Measurements from ENCODE around the gene USP4. TPM values are rescaled to one million over a fixed set of nuclear protein-coding genes. Genes with fewer than 3 reads are reported as not detected.

The USP4 gene
- total and polyA plus RNA-seq, 2 experiments from 2014 or later: 11.2 to 50.9 TPM

DNA sequence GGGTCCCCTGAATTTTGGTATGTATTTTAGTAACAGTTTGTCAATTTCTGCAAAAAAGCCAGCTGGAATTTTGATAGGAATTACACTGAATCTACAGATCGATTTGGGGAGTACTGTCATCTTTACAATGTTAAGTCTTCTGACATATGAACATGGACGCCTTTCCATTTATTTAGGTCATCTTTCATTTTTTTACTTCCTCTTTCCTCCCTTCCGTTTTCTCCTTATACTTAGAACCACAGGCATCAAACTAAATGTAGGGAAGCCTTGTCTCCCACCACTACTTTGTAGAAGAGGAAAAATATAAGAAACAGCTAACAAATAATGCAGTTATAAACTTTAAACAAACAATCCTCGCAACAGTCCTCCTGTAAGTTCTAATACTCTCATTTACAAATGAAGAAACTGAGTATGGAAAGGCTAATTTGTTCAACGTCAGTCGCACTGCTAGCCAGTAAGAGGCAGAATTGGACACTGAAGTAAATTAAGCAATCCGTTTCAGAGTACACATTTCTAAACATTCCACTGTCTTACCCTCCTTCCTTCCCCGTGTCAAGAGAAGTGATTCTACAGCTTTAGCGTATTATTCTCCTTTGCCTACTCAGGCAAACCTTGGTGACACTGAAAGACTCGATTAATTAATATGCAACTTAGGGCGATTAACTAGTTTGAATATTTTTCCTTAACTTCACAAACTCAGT is 46.4 kb upstream of the USP4 start:
- Histone ChIP-seq H3F3A (ENCODE audit: insufficient read depth) (peaks cover 40% of the 10 kb centered on the region), H3K4me3 (no peak overlapping the region), H3K36me3 (ENCODE audit: low read depth) (0 out of 2 replicates have a peak, but pooled peaks cover 3% of the 10 kb centered on the region), H3K79me2 (ENCODE audit: insufficient read depth) (peaks cover 100% of the 10 kb centered on the region), H2AFZ (no peak overlapping the region), H3K27me3 (replicated peaks; ENCODE audit: insufficient read depth) (no peaks in the 10 kb centered on the region), H3K9me2 (ENCODE audit: insufficient read depth) (no peaks in the 10 kb centered on the region), H3K4me2 (ENCODE audit: unreplicated experiment) (no peak overlapping the region), H3K9me3 (ENCODE audit: low read depth) (no peaks in the 10 kb centered on the region), H3K4me1 (ENCODE audit: insufficient read depth) (peaks cover 10% of the 10 kb centered on the region), H4K20me1 (ENCODE audit: insufficient read depth) (peaks cover 43% of the 10 kb centered on the region), H3K9ac (no peak overlapping the region), H3K27ac (peak overlapping the region; percentile 3; the same call in 1 of the 2 replicates)
- TF ChIP-seq EZH2phosphoT487 (IDR thresholded peaks at IDR 0.05; ENCODE audit: insufficient read depth, low read depth): no peak
- no peak for TF ChIP-seq EZH2 (IDR thresholded peaks at IDR 0.05; ENCODE audit: insufficient read depth, poor library complexity, severe bottlenecking)
- DNase-seq: no peak
- in situ Hi-C loops (cut with MboI): no loop called here
- 77 to 78% methylated on average over 11 of the region's 11 CpGs for WGBS, 2 experiments (ENCODE audit: low coverage in 1 of 2, low lambda C conversion rate in 2 of 2, missing lambda C conversion rate in 2 of 2)

DNA sequence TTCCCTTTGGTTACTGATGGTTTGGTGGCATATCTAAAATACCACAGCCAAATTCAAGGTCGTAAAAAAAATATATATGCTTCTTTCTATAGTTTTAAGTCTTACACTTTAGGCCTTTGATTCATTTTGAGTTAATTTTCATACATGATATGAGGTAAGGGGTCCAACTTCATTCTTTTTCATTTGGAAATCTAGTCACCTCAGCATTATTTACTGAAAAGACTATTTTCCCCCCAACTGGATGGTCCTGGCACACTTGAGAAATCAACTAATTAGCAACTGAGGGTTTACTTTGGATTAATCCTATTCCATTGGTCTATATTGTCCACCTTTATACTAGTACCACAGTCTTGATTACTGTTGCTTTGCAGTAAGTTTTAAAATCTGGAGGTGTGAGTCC is 45.8 kb upstream of the USP4 start:
- no peak for DNase-seq
- Histone ChIP-seq H3K36me3 (ENCODE audit: low read depth) (0 out of 2 replicates have a peak, but pooled peaks cover 3% of the 10 kb centered on the region), H3K4me1 (ENCODE audit: insufficient read depth) (peaks cover 10% of the 10 kb centered on the region), H2AFZ (no peak overlapping the region), H3K27me3 (replicated peaks; ENCODE audit: insufficient read depth) (no peaks in the 10 kb centered on the region), H3K9me2 (ENCODE audit: insufficient read depth) (no peaks in the 10 kb centered on the region), H3F3A (ENCODE audit: insufficient read depth) (peaks cover 40% of the 10 kb centered on the region), H3K27ac (no peak overlapping the region), H3K9me3 (ENCODE audit: low read depth) (no peaks in the 10 kb centered on the region), H3K9ac (no peak overlapping the region), H3K4me2 (ENCODE audit: unreplicated experiment) (no peak overlapping the region), H3K79me2 (ENCODE audit: insufficient read depth) (peaks cover 100% of the 10 kb centered on the region), H3K4me3 (no peak overlapping the region), H4K20me1 (ENCODE audit: insufficient read depth) (peaks cover 37% of the 10 kb centered on the region)
- no peak for TF ChIP-seq EZH2 (IDR thresholded peaks at IDR 0.05; ENCODE audit: insufficient read depth, poor library complexity, severe bottlenecking)
- 96% methylated on average over 1 of the region's 1 CpG for WGBS, 2 experiments (ENCODE audit: low coverage in 1 of 2, low lambda C conversion rate in 2 of 2, missing lambda C conversion rate in 2 of 2)
- in situ Hi-C loops (cut with MboI): no loop called here

DNA sequence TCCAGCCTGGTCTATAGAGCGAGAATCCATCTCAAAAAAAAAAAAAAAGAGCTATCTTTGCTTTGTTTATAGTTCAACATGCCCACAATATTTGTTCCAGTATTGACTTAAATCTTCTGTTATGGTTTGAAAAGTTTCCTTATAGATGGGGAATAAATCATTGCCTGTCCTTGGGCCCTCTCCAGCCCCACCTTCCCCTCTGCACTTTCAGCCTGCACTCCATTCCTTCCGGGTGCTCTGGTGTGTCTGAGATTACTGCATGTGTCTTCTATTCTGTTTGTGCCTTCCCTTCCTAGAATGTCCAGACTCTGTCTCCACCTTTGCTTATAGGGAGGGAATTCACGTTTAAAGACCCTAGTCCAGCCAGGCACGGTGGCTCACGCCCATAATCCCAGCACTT is 43.5 kb upstream of the USP4 start:
- WGBS, 2 experiments (ENCODE audit: low coverage in 1 of 2, low lambda C conversion rate in 2 of 2, missing lambda C conversion rate in 2 of 2): 61 to 65% methylated on average over 5 of the region's 5 CpGs

DNA sequence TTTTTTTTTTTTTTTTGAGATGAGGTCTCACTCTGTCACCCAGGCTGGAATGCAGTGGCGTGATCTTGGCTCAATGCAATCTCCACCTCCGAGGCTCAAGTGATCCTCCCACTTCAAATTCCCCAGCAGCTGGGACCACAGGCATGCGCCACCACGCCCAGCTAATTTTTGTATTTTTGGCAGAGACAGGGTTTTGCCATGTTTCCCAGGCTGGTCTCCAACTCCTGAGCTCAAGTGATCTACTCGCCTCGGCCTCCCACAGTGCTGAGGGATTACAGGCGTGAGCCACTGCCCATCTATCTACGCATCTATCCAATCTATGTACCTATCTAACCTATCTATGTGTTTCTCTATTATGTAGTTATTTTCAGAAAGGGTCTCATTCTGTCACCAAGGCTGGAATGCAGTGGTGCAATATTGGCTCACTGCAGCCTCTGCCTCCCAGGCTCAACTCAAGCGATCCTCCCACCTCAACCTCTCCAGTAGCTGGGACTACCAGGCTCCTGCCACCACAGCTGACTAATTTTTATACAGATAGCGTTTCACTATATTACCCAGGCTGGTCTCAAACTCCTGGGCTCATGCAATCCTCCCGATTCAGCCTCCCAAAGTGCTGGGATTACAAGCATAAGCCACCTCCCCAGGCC is 38.5 kb upstream of the USP4 start:
- Histone ChIP-seq H3F3A (ENCODE audit: insufficient read depth) (peaks cover 62% of the 10 kb centered on the region), H3K79me2 (ENCODE audit: insufficient read depth) (peaks cover 98% of the 10 kb centered on the region), H3K9me3 (ENCODE audit: low read depth) (no peaks in the 10 kb centered on the region), H3K9ac (peak overlapping the region; percentile 40), H4K20me1 (ENCODE audit: insufficient read depth) (peaks cover 36% of the 10 kb centered on the region), H3K4me2 (ENCODE audit: unreplicated experiment) (peak overlapping the region; percentile 60), H3K4me3 (peak overlapping the region; percentile 13; the same call in 1 of the 2 replicates), H3K9me2 (ENCODE audit: insufficient read depth) (no peaks in the 10 kb centered on the region), H3K4me1 (ENCODE audit: insufficient read depth) (peaks cover 30% of the 10 kb centered on the region), H3K36me3 (ENCODE audit: low read depth) (peaks cover 21% of the 10 kb centered on the region), H3K27ac (peak overlapping the region; percentile 88), H2AFZ (no peak overlapping the region), H3K27me3 (replicated peaks; ENCODE audit: insufficient read depth) (no peaks in the 10 kb centered on the region)
- peak; percentile 86 for DNase-seq
- WGBS, 2 experiments (ENCODE audit: low coverage in 1 of 2, low lambda C conversion rate in 2 of 2, missing lambda C conversion rate in 2 of 2): 32 to 36% methylated on average over 11 of the region's 11 CpGs
- TF ChIP-seq EZH2phosphoT487 (IDR thresholded peaks at IDR 0.05; ENCODE audit: insufficient read depth, low read depth): no peak
- no peak for TF ChIP-seq EZH2 (IDR thresholded peaks at IDR 0.05; ENCODE audit: insufficient read depth, poor library complexity, severe bottlenecking)
- in situ Hi-C loops (cut with MboI): no loop called here

More for the DNA sequence above, 43.5 kb upstream of the USP4 start:
- no peaks in the 10 kb centered on the region for H3K27me3 ChIP-seq (replicated peaks; ENCODE audit: insufficient read depth)
- H3K9me3 ChIP-seq (ENCODE audit: low read depth): no peaks in the 10 kb centered on the region
- no peak overlapping the region for H3K4me3 ChIP-seq
- no peak for DNase-seq
- H2AFZ ChIP-seq: no peak overlapping the region
- in situ Hi-C loops (cut with MboI): no loop called here
- peaks cover 54% of the 10 kb centered on the region for H3F3A ChIP-seq (ENCODE audit: insufficient read depth)
- no peak overlapping the region for H3K9ac ChIP-seq
- H4K20me1 ChIP-seq (ENCODE audit: insufficient read depth): peaks cover 38% of the 10 kb centered on the region
- peaks cover 25% of the 10 kb centered on the region for H3K4me1 ChIP-seq (ENCODE audit: insufficient read depth)
- H3K4me2 ChIP-seq (ENCODE audit: unreplicated experiment): no peak overlapping the region
- H3K79me2 ChIP-seq (ENCODE audit: insufficient read depth): peaks cover 100% of the 10 kb centered on the region
- TF ChIP-seq EZH2 (IDR thresholded peaks at IDR 0.05; ENCODE audit: insufficient read depth, poor library complexity, severe bottlenecking) (no peak), EZH2phosphoT487 (IDR thresholded peaks at IDR 0.05; ENCODE audit: insufficient read depth, low read depth) (no peak)
- no peaks in the 10 kb centered on the region for H3K9me2 ChIP-seq (ENCODE audit: insufficient read depth)
- no peak overlapping the region for H3K27ac ChIP-seq
- H3K36me3 ChIP-seq (ENCODE audit: low read depth): no peaks in the 10 kb centered on the region
